Transverse colon (tissue), 3 donors: ENCODE measurements around the gene ANKMY2.

Experiments
- POLR2A ChIP-seq: fragments of 450-650 bp; IDR thresholded peaks from one replicate; pipeline ENCODE4 v1.6.1; 2016; ENCODE audit warnings: antibody characterized with exemption, mild to moderate bottlenecking, moderate library complexity
- TF ChIP-seq, protein P1 (sequence below), 5 experiments: fragments of 200-600 bp in 3 of 5; fragments of 450-650 bp in 2 of 5; sonication (generic) in 3 of 5; IDR thresholded peaks; 1 replicate in 2 of 5; 2 replicates in 3 of 5; pipeline ENCODE4 v1.5.1; 2016 to 2017; ENCODE audit warnings: antibody characterized with exemption in 5 of 5, inconsistent platforms in 3 of 5, mild to moderate bottlenecking in 2 of 5, moderate library complexity in 1 of 5

DNA sequence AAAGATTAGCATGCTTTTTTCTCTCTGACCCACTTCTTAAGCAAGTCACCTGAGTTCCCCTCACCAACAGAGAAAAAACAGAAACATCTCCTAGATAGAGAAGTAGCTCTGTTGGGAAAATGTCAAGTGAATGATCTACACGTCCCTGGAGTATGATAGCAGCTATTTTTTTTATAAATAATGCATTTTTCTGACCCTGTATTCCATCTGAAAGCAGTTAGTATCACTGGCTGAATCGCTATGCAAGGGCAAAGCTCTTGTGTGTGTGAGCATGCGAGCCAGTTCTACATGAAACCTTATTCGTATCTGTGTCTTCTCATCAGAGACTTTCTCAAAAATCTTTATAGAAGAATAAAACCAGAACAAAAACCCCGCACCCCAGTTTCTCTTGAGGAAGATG lies 8.2 kb downstream of the ANKMY2 start:
- TF ChIP-seq, protein P1, sequence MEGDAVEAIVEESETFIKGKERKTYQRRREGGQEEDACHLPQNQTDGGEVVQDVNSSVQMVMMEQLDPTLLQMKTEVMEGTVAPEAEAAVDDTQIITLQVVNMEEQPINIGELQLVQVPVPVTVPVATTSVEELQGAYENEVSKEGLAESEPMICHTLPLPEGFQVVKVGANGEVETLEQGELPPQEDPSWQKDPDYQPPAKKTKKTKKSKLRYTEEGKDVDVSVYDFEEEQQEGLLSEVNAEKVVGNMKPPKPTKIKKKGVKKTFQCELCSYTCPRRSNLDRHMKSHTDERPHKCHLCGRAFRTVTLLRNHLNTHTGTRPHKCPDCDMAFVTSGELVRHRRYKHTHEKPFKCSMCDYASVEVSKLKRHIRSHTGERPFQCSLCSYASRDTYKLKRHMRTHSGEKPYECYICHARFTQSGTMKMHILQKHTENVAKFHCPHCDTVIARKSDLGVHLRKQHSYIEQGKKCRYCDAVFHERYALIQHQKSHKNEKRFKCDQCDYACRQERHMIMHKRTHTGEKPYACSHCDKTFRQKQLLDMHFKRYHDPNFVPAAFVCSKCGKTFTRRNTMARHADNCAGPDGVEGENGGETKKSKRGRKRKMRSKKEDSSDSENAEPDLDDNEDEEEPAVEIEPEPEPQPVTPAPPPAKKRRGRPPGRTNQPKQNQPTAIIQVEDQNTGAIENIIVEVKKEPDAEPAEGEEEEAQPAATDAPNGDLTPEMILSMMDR (IDR thresholded peaks at IDR 0.05): no peak
- no peak for TF ChIP-seq POLR2A
